Ishikawa (cell line): ENCODE measurements around the gene ASB13.

ENCODE experiments used
- CEBPB ChIP-seq: IDR thresholded peaks from 2 replicates; pipeline ENCODE4 v1.6.1; 2012
- CREB1 ChIP-seq: IDR thresholded peaks from 2 replicates; pipeline ENCODE4 v1.6.1; 2012; ENCODE audit warnings: low read depth
- EGR1 ChIP-seq: IDR thresholded peaks from 2 replicates; pipeline ENCODE4 v1.6.1; 2012
- EP300 ChIP-seq: IDR thresholded peaks from 2 replicates; pipeline ENCODE4 v1.6.1; 2012; ENCODE audit warnings: borderline replicate concordance
- FOXM1 ChIP-seq: IDR thresholded peaks from 2 replicates; pipeline ENCODE4 v1.6.1; 2012; ENCODE audit warnings: low read depth, borderline replicate concordance
- MAX ChIP-seq: IDR thresholded peaks from 2 replicates; pipeline ENCODE4 v1.6.1; 2012
- NFIC ChIP-seq: IDR thresholded peaks from 2 replicates; pipeline ENCODE4 v1.6.1; 2012
- RAD21 ChIP-seq: IDR thresholded peaks from 2 replicates; pipeline ENCODE4 v1.6.1; 2012; ENCODE audit warnings: low read depth
- REST ChIP-seq: IDR thresholded peaks from 2 replicates; pipeline ENCODE4 v1.6.1; 2012; ENCODE audit warnings: low read depth, mild to moderate bottlenecking
- TAF1 ChIP-seq: IDR thresholded peaks from 2 replicates; pipeline ENCODE4 v1.6.1; 2012; ENCODE audit warnings: low read depth, mild to moderate bottlenecking
- TCF12 ChIP-seq: IDR thresholded peaks from 2 replicates; pipeline ENCODE4 v1.6.1; 2012; ENCODE audit warnings: low read depth
- TEAD4 ChIP-seq: IDR thresholded peaks from 2 replicates; pipeline ENCODE4 v1.6.1; 2012
- USF1 ChIP-seq: IDR thresholded peaks from 2 replicates; pipeline ENCODE4 v1.6.1; 2012
- YY1 ChIP-seq: IDR thresholded peaks from 2 replicates; pipeline ENCODE4 v1.6.1; 2012; ENCODE audit warnings: low read depth
- ZBTB7A ChIP-seq: IDR thresholded peaks from 2 replicates; pipeline ENCODE4 v1.6.1; 2012; ENCODE audit warnings: low read depth

Gene ASB13

GRCh38 chr10:5663692-5664427 is 2.5 kb downstream of the ASB13 start:
- no peak for TF ChIP-seq MAX
- no peak for TF ChIP-seq TAF1
- no peak for TF ChIP-seq CEBPB
- TF ChIP-seq TEAD4, result no peak
- TF ChIP-seq TCF12, result no peak
- no peak for TF ChIP-seq REST
- no peak for TF ChIP-seq EGR1
- TF ChIP-seq FOXM1, result no peak
- TF ChIP-seq RAD21, result no peak

DNA sequence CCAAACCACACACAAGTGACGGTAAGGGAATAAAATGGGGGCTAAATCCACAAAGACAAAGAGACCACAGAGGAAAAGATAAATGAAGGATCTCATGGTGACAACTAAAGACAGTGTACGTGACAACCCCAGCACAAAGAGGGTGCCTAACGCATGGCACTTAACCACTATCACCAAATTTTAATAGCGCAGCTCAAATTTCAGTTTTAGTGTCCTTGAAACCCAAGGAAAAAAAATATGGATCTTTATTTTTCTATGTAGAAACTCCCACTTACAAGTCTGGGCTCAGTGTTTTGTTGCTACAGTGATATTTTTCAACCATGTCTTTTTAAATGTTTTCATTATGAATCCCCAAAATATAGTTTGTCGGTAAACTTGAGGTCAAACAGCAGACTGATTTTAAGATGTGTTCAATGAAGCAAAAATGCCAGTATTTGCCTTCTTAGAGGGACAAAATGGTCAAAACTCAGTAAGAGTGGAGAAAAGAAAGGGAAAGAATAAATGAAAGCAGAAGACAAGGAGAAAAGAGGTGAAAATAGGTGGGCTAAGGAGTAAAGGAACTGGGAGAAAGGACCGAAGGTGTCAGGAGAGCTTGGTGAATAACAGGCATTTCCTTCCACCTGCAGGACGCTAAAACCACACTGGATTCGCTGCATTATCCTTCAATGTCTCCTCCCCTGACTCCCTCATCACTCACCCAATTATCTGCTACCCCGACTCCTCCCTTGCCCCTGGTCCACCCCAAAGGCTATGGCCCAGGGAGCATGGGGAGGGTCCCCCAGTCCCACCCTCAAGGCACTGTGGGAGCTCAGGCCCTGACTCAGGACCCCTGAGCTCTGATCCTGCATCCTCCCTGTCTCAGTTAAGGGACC is 3.5 kb downstream of the ASB13 start:
- TF ChIP-seq TAF1, result no peak
- no peak for TF ChIP-seq ZBTB7A
- no peak for TF ChIP-seq NFIC
- no peak for TF ChIP-seq CREB1

DNA sequence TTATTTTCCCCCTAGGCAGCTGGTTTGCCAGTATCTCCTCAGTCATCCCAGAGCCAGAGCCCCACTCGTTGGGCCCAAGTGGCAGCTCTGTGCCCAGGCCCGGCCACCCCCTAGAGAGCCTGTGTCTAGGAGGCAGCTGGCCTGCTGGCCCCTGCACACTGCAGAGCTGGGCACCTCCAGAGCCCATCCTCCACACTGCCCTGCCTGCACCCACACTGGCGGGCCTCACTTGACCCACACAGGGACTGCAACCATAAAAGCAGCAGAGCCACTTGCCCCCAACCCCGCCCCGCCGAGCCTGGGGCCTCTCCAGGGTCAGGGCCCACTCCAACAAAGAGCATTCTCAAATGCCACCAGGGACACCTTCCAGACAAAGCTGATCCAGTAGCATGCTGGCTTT is 5.4 kb downstream of the ASB13 start:
- TF ChIP-seq CREB1, result no peak
- no peak for TF ChIP-seq TCF12
- TF ChIP-seq REST, result no peak
- no peak for TF ChIP-seq FOXM1
- no peak for TF ChIP-seq CEBPB
- TF ChIP-seq RAD21, result no peak
- TF ChIP-seq ZBTB7A, result no peak
- TF ChIP-seq MAX, result no peak
- TF ChIP-seq NFIC, result no peak
- TF ChIP-seq TAF1, result no peak
- no peak for TF ChIP-seq EP300
- no peak for TF ChIP-seq USF1
- no peak for TF ChIP-seq YY1
- no peak for TF ChIP-seq TEAD4
- no peak for TF ChIP-seq EGR1

DNA sequence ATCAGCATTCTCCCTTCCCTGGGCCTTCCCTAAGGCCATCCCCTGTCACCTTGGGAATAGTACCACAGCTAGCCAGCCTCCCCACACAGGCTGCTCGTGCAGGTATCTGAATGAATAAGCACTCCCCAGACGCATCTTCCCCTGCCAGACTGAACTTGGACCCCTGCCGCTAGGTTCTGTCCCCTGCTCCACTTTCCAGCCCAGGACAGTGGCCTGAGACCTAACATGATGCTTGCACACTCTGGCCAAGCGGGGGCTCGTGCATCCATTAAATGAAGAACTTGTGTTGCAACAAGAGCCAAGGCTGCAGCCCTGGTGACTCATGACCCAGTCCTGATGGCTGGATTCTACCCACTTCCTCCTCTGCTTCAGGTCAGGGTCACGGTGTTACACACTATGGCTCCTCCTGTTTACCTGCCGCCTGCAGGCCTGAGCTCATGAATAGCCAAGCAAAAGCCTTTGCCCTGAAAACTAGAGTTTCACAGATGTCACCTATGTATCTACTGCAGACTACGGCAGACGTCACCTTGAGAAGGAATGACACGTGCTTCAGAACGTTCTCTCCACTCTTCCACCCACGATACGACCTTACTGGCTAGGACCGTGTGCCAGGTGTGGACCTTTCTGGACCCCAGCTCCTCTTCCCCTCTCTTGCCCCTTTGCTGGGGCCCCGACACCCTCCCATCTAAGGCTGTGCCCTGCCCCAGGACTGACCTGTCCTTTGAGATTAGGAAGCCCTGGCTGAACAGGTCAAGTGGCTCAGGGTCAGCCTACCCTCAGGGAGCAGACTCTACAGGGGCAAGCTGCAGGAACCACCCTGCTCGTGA is 6.5 kb downstream of the ASB13 start:
- no peak for TF ChIP-seq REST
- TF ChIP-seq FOXM1, result no peak
- no peak for TF ChIP-seq USF1
- no peak for TF ChIP-seq EGR1
- no peak for TF ChIP-seq TEAD4
- TF ChIP-seq ZBTB7A, result no peak
- no peak for TF ChIP-seq NFIC
- no peak for TF ChIP-seq TAF1
- no peak for TF ChIP-seq TCF12
- no peak for TF ChIP-seq EP300
- no peak for TF ChIP-seq MAX
- TF ChIP-seq RAD21, result no peak
